HepG2 (cell line): ENCODE measurements around the gene GPATCH3. TPM values are rescaled to one million over a fixed set of nuclear protein-coding genes. Genes with fewer than 3 reads are reported as not detected.
A peak's percentile ranks its signal among the peaks of the same experiment; 100 is the strongest.

Source experiments
- ADNP ChIP-seq: sonication (generic); formaldehyde crosslinking; IDR thresholded peaks from 2 replicates; pipeline ENCODE4 v1.4.0; 2020; ENCODE audit warnings: missing genetic modification reagents
- ARNT ChIP-seq: fragments of 450-650 bp; IDR thresholded peaks from 2 replicates; pipeline ENCODE4 v1.6.1; 2017
- BHLHE40 ChIP-seq: IDR thresholded peaks from 2 replicates; pipeline ENCODE4 v1.6.1; 2011; ENCODE audit warnings: low read length, improper control_type of control experiment
- FOSL1 ChIP-seq: sonication (generic); formaldehyde crosslinking; IDR thresholded peaks from 2 replicates; pipeline ENCODE4 v1.9.0; 2021; ENCODE audit warnings: missing genetic modification reagents, borderline replicate concordance
- FOXK2 ChIP-seq: fragments of 450-650 bp; IDR thresholded peaks from 2 replicates; pipeline ENCODE4 v1.6.1; 2016
- HOXA5 ChIP-seq: sonication (generic); formaldehyde crosslinking; IDR thresholded peaks from 2 replicates; pipeline ENCODE4 v1.4.0; 2020; ENCODE audit warnings: missing genetic modification reagents
- IKZF4 ChIP-seq: sonication (generic); formaldehyde crosslinking; IDR thresholded peaks from 2 replicates; pipeline ENCODE4 v1.5.1; 2020; ENCODE audit warnings: borderline replicate concordance, mild to moderate bottlenecking, low read depth, missing genetic modification reagents; ENCODE audit errors: not compliant biosample characterization
- IRX3 ChIP-seq: sonication (generic); formaldehyde crosslinking; IDR thresholded peaks from 2 replicates; pipeline ENCODE4 v1.8.1; 2023; ENCODE audit warnings: mild to moderate bottlenecking, low read depth, missing genetic modification reagents, borderline replicate concordance
- JARID2 ChIP-seq: sonication (generic); formaldehyde crosslinking; IDR thresholded peaks from 2 replicates; pipeline ENCODE4 v1.8.1; 2023; ENCODE audit warnings: missing genetic modification reagents, inconsistent platforms; ENCODE audit not compliant: insufficient replicate concordance
- KDM3A ChIP-seq: IDR thresholded peaks from 2 replicates; pipeline ENCODE4 v1.6.1; 2018; ENCODE audit warnings: low read depth, missing compliant biosample characterization
- PITX1 ChIP-seq: sonication (generic); formaldehyde crosslinking; IDR thresholded peaks from 2 replicates; pipeline ENCODE4 v1.5.1; 2020; ENCODE audit warnings: mild to moderate bottlenecking, missing genetic modification reagents
- REPIN1 ChIP-seq: sonication (generic); formaldehyde crosslinking; IDR thresholded peaks from 2 replicates; pipeline ENCODE4 v1.8.0; 2022; ENCODE audit warnings: missing genetic modification reagents, low read depth, mild to moderate bottlenecking, borderline replicate concordance
- SMARCC2 ChIP-seq: fragments of 450-650 bp; IDR thresholded peaks from 2 replicates; pipeline ENCODE4 v1.6.1; 2017; ENCODE audit warnings: antibody characterized with exemption, mild to moderate bottlenecking
- SP2 ChIP-seq: sonication (generic); formaldehyde crosslinking; IDR thresholded peaks from 2 replicates; pipeline ENCODE4 v1.5.1; 2020; ENCODE audit warnings: mild to moderate bottlenecking, missing genetic modification reagents
- UBTF ChIP-seq: sonication (generic); formaldehyde crosslinking; IDR thresholded peaks from 2 replicates; pipeline ENCODE4 v1.4.0; 2020; ENCODE audit warnings: mild to moderate bottlenecking, missing genetic modification reagents
- ZBTB3 ChIP-seq: sonication (generic); formaldehyde crosslinking; IDR thresholded peaks from 2 replicates; pipeline ENCODE4 v1.4.0; 2020; ENCODE audit warnings: low read depth, mild to moderate bottlenecking, moderate library complexity, missing genetic modification reagents, borderline replicate concordance
- ZNF10 ChIP-seq: sonication (generic); formaldehyde crosslinking; IDR thresholded peaks from 2 replicates; pipeline ENCODE4 v1.4.0; 2020; ENCODE audit warnings: mild to moderate bottlenecking, low read depth, missing genetic modification reagents, borderline replicate concordance
- ZNF253 ChIP-seq: sonication (generic); formaldehyde crosslinking; IDR thresholded peaks from 2 replicates; pipeline ENCODE4 v1.8.0; 2022; ENCODE audit warnings: mild to moderate bottlenecking, missing genetic modification reagents, borderline replicate concordance
- ZNF3 ChIP-seq: IDR thresholded peaks from 2 replicates; pipeline ENCODE4 v1.7.0; 2017; ENCODE audit warnings: inconsistent platforms
- ZNF512B ChIP-seq: sonication (generic); formaldehyde crosslinking; IDR thresholded peaks from 2 replicates; pipeline ENCODE4 v1.5.1; 2020; ENCODE audit warnings: missing genetic modification reagents, mild to moderate bottlenecking, borderline replicate concordance
- ZNF646 ChIP-seq: sonication (generic); formaldehyde crosslinking; IDR thresholded peaks from 2 replicates; pipeline ENCODE4 v1.9.0; 2021; ENCODE audit warnings: mild to moderate bottlenecking, missing genetic modification reagents
- polyA plus RNA-seq, 8 experiments: library from polyadenylated mRNA; depleted of rRNA in 3 of 8; stranded (reverse) in 7 of 8; unstranded in 1 of 8; fragments of >200 nt; fragmentation: Illumina TruSeq in 4 of 8; extraction: Trizol in 4 of 8; gene quantifications; 2 replicates each; pipeline versions ENCODE4 v1.2.1 to v1.2.3, GENCODE V29; 2011 to 2016; ENCODE audit warnings: low read depth in 4 of 8, missing spikeins in 1 of 8, mixed read lengths in 1 of 8; ENCODE audit not compliant: insufficient read depth in 1 of 8
- total RNA-seq, 5 experiments: library from RNA; depleted of rRNA; stranded (reverse); fragments of >200 nt; fragmentation: Illumina TruSeq; extraction: Trizol; gene quantifications; 2 replicates each; pipeline ENCODE4 v1.2.3, GENCODE V29; 2016; ENCODE audit warnings: low read depth in 1 of 5

GPATCH3 gene
- total and polyA plus RNA-seq, 2 of the 13 experiments (the other 11 are each of a cell fraction or from before 2014, with no cell fraction given), result 8.3 to 11.0 TPM

- TF ChIP-seq UBTF (CRISPR knock-in tag) (no peak), IKZF4 (CRISPR knock-in tag) (no peak), ZNF3 (no peak), BHLHE40 (no peak), ADNP (CRISPR knock-in tag) (no peak), ZNF512B (CRISPR knock-in tag) (no peak), KDM3A (CRISPR knock-in tag) (no peak), ARNT (no peak), ZNF646 (CRISPR knock-in tag) (no peak), REPIN1 (CRISPR knock-in tag) (no peak), IRX3 (CRISPR knock-in tag) (no peak), ZBTB3 (CRISPR knock-in tag) (no peak), FOXK2 (no peak), SMARCC2 (no peak), ZNF10 (CRISPR knock-in tag) (no peak), JARID2 (CRISPR knock-in tag) (no peak), FOSL1 (CRISPR knock-in tag) (no peak), HOXA5 (CRISPR knock-in tag) (0 out of 2 replicates have a peak, but pooled peaks have one; percentile 2), ZNF253 (CRISPR knock-in tag) (no peak), PITX1 (CRISPR knock-in tag) (no peak), SP2 (CRISPR knock-in tag) (no peak)
Observed at GRCh38 chr1:26913389-26913753, 13.1 kb upstream of the GPATCH3 start (continued).
